Measurements from ENCODE around the gene B3GAT3.
"Not testable (repeated sequence)": the region's sequence is repeated elsewhere in the genome, so short reads cannot be mapped to it uniquely, and the experiment has no call there.

Gene B3GAT3

GRCh38 chr11:62627713-62628112 lies 5.9 kb upstream of the B3GAT3 start:
- H3K4me1 ChIP-seq (ENCODE audit: control insufficient read depth, insufficient read depth, low read length), result no peaks in the 10 kb centered on the region
- H3K9ac ChIP-seq (ENCODE audit: low read depth, low read length), result no peak overlapping the region
- H3K4me3 ChIP-seq (ENCODE audit: low read depth, low read length), result no peak overlapping the region
- no peaks in the 10 kb centered on the region for H3K9me3 ChIP-seq (ENCODE audit: control insufficient read depth, insufficient read depth, low read length)
- no peaks in the 10 kb centered on the region for H3K27me3 ChIP-seq (ENCODE audit: control insufficient read depth, insufficient read depth, low read length)
- peaks cover 72% of the 10 kb centered on the region for H3K36me3 ChIP-seq (ENCODE audit: control insufficient read depth, insufficient read depth, low read length)

DNA sequence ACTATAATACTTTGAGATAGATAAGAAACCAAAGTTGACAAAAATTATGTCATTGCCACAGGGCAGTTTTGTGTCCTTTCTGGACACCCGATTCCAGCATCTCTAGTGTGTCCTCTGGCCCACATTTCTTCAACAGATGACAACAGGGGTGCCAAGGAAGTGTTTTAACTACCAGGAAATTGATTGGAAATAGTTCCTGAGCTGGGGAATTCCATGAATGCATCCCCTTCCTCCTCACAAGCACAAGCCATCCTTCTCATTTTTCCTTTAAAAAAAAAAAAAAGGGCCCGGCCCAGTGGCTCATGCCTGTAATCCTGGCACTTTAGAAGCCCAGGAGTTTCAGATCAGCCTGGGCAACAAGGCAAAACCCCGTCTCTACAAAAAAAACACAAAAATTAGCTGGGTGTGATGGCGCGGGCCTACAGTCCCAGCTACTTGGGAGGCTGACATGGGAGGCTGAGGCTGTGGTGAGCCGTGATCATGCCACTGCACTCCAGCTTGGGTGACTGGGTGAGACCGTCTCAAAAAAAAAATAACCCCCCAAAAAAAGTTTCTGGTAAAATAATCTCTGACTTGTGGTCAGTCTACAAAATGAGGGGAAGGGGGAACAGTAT lies 797 bp upstream of the B3GAT3 start:
- Histone ChIP-seq H3K9ac (ENCODE audit: low read depth, low read length) (no peak overlapping the region), H3K4me3 (ENCODE audit: low read depth, low read length) (peak overlapping the region; percentile 52), H3K9me3 (ENCODE audit: control insufficient read depth, insufficient read depth, low read length) (no peaks in the 10 kb centered on the region), H3K4me1 (ENCODE audit: control insufficient read depth, insufficient read depth, low read length) (peaks cover 6% of the 10 kb centered on the region), H3K36me3 (ENCODE audit: control insufficient read depth, insufficient read depth, low read length) (peaks cover 26% of the 10 kb centered on the region), H3K27me3 (ENCODE audit: control insufficient read depth, insufficient read depth, low read length) (no peaks in the 10 kb centered on the region)

DNA sequence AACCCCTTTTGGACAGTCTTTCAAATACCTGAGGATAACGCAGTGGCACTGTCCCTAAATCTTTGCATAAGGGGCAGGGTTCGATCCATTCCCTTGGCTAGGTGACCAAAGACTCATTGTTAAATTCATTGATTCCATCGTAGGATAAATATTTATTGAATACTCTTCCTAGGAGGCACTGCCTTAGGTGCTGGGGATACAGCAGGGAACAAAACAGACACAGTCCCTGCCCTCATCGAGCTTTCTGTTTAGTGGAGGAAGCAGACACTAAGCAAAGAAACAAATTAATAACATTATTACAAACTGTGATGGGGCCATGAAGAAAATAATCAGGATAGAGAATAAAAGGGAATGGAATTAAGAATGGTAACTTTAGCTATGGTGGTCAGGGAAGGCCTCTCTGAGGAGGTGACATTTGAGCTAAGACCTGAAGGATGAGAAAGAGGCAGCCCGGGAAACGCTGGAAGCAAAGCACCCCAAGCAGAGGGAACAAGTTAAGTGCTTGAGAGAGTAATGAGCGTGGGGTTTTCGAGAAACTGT lies 689 bp downstream of the B3GAT3 start:
- Histone ChIP-seq H3K27me3 (ENCODE audit: control insufficient read depth, insufficient read depth, low read length) (no peaks in the 10 kb centered on the region), H3K4me3 (ENCODE audit: low read depth, low read length) (peak overlapping the region; percentile 97), H3K9me3 (ENCODE audit: control insufficient read depth, insufficient read depth, low read length) (no peaks in the 10 kb centered on the region), H3K4me1 (ENCODE audit: control insufficient read depth, insufficient read depth, low read length) (peaks cover 6% of the 10 kb centered on the region), H3K9ac (ENCODE audit: low read depth, low read length) (peak overlapping the region; percentile 94), H3K36me3 (ENCODE audit: control insufficient read depth, insufficient read depth, low read length) (peaks cover 11% of the 10 kb centered on the region)

DNA sequence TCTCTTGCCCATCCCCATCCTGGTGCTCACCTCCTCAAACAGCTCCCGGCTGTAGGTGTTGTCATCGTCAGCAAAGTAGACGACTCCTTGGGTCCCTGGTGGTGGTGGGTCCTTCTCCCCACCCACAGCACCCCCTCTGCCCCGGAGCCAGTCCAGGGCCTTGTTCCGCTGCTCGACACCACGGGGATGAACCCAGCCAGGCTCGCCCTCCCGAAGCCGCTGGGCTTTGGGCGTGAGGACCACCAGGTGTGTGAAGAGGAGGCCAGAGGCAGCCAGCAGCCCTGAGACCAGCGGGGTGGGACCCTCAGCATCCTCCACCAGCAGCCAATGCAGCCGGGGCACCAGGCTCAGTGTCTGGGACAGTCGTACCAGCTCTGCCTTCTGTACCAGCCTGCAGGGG lies 4.8 kb downstream of the B3GAT3 start:
- not testable (repeated sequence) for H3K9ac ChIP-seq (ENCODE audit: low read depth, low read length)

GRCh38 chr11:62615521-62615920 lies 6.3 kb downstream of the B3GAT3 start:
- H3K36me3 ChIP-seq (ENCODE audit: control insufficient read depth, insufficient read depth, low read length), result no peaks in the 10 kb centered on the region
- no peak overlapping the region for H3K4me3 ChIP-seq (ENCODE audit: low read depth, low read length)
- peaks cover 8% of the 10 kb centered on the region for H3K27me3 ChIP-seq (ENCODE audit: control insufficient read depth, insufficient read depth, low read length)
- no peaks in the 10 kb centered on the region for H3K9me3 ChIP-seq (ENCODE audit: control insufficient read depth, insufficient read depth, low read length)
- H3K4me1 ChIP-seq (ENCODE audit: control insufficient read depth, insufficient read depth, low read length), result peaks cover under 1% of the 10 kb centered on the region
- H3K9ac ChIP-seq (ENCODE audit: low read depth, low read length), result no peak overlapping the region

More for the DNA sequence above, 4.8 kb downstream of the B3GAT3 start:
- not testable (repeated sequence) for H3K36me3 ChIP-seq (ENCODE audit: control insufficient read depth, insufficient read depth, low read length); H3K4me1 ChIP-seq (ENCODE audit: control insufficient read depth, insufficient read depth, low read length); H3K4me3 ChIP-seq (ENCODE audit: low read depth, low read length); H3K27me3 ChIP-seq (ENCODE audit: control insufficient read depth, insufficient read depth, low read length); H3K9me3 ChIP-seq (ENCODE audit: control insufficient read depth, insufficient read depth, low read length)

GRCh38 chr11:62614275-62614674 lies 7.5 kb downstream of the B3GAT3 start:
- Histone ChIP-seq H3K9me3 (ENCODE audit: control insufficient read depth, insufficient read depth, low read length) (no peaks in the 10 kb centered on the region), H3K27me3 (ENCODE audit: control insufficient read depth, insufficient read depth, low read length) (peaks cover 11% of the 10 kb centered on the region), H3K9ac (ENCODE audit: low read depth, low read length) (no peak overlapping the region), H3K36me3 (ENCODE audit: control insufficient read depth, insufficient read depth, low read length) (no peaks in the 10 kb centered on the region), H3K4me1 (ENCODE audit: control insufficient read depth, insufficient read depth, low read length) (no peaks in the 10 kb centered on the region), H3K4me3 (ENCODE audit: low read depth, low read length) (no peak overlapping the region)

DNA sequence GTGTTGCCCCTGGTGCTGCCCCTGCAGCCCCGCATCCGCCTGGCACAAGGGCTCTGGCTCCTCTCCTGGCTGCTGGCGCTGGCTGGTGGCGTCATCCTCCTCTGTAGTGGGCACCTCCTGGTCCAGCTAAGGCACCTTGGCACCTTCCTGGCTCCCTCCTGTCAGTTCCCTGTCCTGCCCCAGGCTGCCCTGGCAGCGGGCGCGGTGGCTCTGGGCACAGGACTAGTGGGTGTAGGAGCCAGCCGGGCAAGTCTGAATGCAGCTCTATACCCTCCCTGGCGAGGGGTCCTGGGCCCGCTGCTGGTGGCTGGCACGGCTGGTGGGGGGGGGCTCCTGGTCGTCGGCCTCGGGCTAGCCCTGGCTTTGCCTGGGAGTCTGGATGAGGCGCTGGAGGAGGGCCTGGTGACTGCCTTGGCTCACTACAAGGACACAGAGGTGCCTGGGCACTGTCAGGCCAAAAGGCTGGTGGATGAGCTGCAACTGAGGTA lies 8.5 kb downstream of the B3GAT3 start:
- Histone ChIP-seq H3K9me3 (ENCODE audit: control insufficient read depth, insufficient read depth, low read length) (no peaks in the 10 kb centered on the region), H3K4me1 (ENCODE audit: control insufficient read depth, insufficient read depth, low read length) (no peaks in the 10 kb centered on the region), H3K27me3 (ENCODE audit: control insufficient read depth, insufficient read depth, low read length) (peaks cover 11% of the 10 kb centered on the region), H3K4me3 (ENCODE audit: low read depth, low read length) (peak overlapping the region; percentile 35), H3K36me3 (ENCODE audit: control insufficient read depth, insufficient read depth, low read length) (no peaks in the 10 kb centered on the region), H3K9ac (ENCODE audit: low read depth, low read length) (no peak overlapping the region)

DNA sequence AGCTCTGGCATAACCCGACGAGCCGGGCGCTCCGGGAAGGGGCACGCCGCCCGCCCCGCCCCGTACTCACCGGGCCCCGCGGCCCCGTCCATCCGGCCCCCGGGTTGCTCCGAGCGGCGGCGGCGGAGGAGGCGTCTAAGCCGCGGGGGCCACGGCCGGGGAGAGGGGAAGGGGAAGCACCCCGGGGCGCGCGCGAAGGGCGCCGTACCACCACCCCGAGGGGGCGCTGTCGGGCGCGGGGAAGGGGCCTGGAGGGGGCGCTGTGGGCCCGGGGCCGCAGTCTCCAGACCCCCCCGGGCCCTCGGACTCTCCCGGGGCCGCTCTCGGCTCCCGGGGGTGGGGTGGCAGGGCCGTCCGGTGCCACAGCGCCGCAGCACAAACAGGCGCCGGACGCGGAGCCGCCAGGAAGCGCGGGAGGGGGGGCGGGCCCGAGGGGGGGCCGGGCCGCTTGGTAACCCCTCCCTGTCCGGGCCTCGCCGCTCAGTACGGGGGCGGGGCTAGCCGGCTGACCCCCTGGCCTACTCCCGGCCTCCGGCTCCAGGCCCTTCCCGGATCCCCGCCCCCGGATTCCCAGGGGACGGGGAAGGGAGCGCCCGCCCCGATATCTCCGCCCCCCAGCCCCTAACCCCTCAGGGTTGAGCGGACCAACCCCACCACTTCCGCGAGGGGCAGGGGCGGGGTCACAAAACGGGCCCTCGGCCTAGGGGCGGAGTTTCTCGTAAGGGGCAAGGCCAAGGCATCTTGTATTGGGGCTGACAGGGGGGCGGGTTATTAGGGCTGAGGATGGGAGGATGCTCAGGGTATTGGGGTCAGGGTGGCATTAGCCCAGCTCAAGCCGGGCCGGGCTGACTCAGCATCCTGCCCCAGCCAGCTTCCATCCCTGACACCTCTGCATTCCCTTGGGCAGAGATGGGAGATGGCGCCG lies 9.2 kb downstream of the B3GAT3 start, which contains the start of the genes EML3 and ROM1:
TSS of gene EML3 (minus strand) at position 410 of the 925 bp plus-strand sequence. CDS start at position 92, 318 bp downstream.
TSS of gene ROM1 (plus strand) at position 892 of the 925 bp plus-strand sequence. CDS start at position 917, 25 bp downstream.
- no peaks in the 10 kb centered on the region for H3K4me1 ChIP-seq (ENCODE audit: control insufficient read depth, insufficient read depth, low read length)
- H3K4me3 ChIP-seq (ENCODE audit: low read depth, low read length), result peak within 1 kb of the TSS; percentile 82
- peak within 1 kb of the TSS; percentile 65 for H3K9ac ChIP-seq (ENCODE audit: low read depth, low read length)
- peaks cover 11% of the 10 kb centered on the region for H3K27me3 ChIP-seq (ENCODE audit: control insufficient read depth, insufficient read depth, low read length)
- no peaks in the 10 kb centered on the region for H3K9me3 ChIP-seq (ENCODE audit: control insufficient read depth, insufficient read depth, low read length)
- no peaks in the 10 kb centered on the region for H3K36me3 ChIP-seq (ENCODE audit: control insufficient read depth, insufficient read depth, low read length)

DNA sequence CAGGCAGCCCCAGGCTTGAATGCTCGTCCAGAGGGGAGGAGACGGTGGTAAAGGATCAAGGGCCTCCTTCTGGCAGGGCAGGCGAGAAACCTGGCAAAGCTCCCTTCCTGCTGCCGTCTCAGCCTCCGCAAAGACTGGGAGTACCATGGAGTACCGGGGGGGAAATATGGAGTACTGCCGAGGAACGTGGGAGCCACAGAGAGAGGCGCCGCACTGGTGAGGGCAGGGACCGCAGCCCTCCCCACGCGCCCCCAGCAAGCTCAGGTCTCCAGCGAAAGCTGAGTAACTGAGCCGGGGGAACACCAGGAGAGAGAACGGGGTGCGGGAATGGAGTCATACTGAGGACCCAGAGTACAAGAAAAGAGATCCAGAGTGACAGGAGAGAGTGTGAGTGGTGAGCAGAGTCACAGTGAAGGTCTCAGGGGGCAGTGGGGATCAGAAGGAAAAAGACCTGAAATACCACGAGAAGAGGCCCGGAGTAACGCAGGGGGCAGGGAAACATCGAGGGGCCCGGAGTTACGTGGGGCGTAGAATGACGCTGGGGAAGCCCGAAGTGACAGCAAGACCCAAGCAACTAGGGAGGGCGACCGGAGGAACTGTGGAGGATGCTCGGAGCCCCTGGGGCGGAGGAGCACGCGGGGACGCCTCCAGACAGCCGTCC lies 10.0 kb downstream of the B3GAT3 start:
- H3K27me3 ChIP-seq (ENCODE audit: control insufficient read depth, insufficient read depth, low read length), result peaks cover 11% of the 10 kb centered on the region
- H3K36me3 ChIP-seq (ENCODE audit: control insufficient read depth, insufficient read depth, low read length), result no peaks in the 10 kb centered on the region
- H3K4me1 ChIP-seq (ENCODE audit: control insufficient read depth, insufficient read depth, low read length), result no peaks in the 10 kb centered on the region
- peak overlapping the region; percentile 82 for H3K4me3 ChIP-seq (ENCODE audit: low read depth, low read length)
- H3K9me3 ChIP-seq (ENCODE audit: control insufficient read depth, insufficient read depth, low read length), result no peaks in the 10 kb centered on the region
- peak overlapping the region; percentile 65 for H3K9ac ChIP-seq (ENCODE audit: low read depth, low read length)

DNA sequence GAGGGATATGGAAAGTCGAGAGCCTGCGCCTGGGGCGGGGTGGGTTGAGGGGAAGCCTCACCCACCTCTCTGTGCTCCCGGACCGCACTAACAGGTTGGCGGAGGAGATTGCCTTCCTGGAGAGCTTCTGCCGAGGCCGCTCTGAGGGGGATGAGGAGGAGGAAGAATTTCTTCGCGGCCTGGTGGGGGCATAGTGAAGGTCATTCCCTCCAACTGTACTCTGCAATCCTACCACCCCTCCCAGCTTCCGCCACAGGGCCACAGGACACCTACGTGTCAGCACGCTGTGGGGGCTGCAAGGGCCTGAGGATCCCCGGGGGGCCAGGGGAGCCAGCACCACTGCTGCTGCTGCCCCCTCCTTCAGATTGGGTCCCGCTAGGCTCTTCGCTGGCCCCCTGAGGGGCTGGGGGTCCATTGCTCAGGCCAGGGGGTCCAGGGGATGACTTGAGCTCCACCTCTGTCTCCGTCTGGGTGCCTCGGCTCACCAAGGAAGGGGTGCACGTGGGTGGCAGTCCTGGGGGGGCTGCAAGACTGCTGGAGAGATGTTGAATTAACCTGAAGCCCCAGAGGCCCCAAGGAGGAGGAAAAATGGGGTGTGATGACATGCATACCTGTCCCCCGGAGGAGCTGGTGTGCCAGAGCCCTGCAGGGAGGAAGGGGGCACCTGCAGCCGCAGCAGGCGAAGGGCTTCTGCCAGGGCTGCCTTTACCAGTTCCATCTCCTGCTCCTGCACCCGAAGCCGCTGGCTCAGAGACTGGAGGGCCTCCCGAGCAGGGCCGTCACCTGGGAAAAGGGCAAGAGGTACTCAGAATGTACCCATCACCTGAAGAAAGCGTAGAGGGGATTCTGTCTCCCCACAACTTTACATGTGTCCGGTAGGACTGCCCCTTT lies 10.7 kb downstream of the B3GAT3 start:
- Histone ChIP-seq H3K9me3 (ENCODE audit: control insufficient read depth, insufficient read depth, low read length) (no peaks in the 10 kb centered on the region), H3K27me3 (ENCODE audit: control insufficient read depth, insufficient read depth, low read length) (peaks cover 11% of the 10 kb centered on the region), H3K4me1 (ENCODE audit: control insufficient read depth, insufficient read depth, low read length) (no peaks in the 10 kb centered on the region), H3K4me3 (ENCODE audit: low read depth, low read length) (peak overlapping the region; percentile 82), H3K9ac (ENCODE audit: low read depth, low read length) (no peak overlapping the region), H3K36me3 (ENCODE audit: control insufficient read depth, insufficient read depth, low read length) (no peaks in the 10 kb centered on the region)
